ENCODE measurements around the gene DTNBP1. TPM values are rescaled to one million over a fixed set of nuclear protein-coding genes. Genes with fewer than 3 reads are reported as not detected.

DTNBP1 gene
- total RNA-seq, 2 donors from 2014 or later = 11.5 to 30.8 TPM

DNA sequence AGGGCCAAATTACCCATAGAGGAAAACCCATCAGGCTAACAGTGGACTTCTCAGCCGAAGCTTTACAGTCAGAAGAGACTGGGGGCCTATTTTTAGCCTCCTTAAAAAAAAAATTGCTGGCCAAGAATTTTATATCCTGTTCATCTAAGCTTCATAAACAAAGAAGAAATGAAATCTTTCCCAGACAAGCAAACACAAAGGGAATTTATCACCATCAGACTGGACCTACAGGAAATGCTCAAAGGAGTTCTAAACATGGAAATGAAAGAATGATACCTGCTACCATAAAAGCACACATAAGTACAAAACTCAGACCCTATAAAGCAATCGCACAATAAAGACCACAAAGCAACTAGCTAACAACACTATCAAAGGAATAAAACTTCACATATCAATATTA is 19.3 kb downstream of the DTNBP1 start:
- TF ChIP-seq, protein P1, sequence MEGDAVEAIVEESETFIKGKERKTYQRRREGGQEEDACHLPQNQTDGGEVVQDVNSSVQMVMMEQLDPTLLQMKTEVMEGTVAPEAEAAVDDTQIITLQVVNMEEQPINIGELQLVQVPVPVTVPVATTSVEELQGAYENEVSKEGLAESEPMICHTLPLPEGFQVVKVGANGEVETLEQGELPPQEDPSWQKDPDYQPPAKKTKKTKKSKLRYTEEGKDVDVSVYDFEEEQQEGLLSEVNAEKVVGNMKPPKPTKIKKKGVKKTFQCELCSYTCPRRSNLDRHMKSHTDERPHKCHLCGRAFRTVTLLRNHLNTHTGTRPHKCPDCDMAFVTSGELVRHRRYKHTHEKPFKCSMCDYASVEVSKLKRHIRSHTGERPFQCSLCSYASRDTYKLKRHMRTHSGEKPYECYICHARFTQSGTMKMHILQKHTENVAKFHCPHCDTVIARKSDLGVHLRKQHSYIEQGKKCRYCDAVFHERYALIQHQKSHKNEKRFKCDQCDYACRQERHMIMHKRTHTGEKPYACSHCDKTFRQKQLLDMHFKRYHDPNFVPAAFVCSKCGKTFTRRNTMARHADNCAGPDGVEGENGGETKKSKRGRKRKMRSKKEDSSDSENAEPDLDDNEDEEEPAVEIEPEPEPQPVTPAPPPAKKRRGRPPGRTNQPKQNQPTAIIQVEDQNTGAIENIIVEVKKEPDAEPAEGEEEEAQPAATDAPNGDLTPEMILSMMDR (IDR thresholded peaks at IDR 0.05) = no peak
- H3K4me3 ChIP-seq = no peak overlapping the region
- H3K4me1 ChIP-seq (ENCODE audit: control insufficient read depth in 1 of 2, low read depth in 2 of 2) = no peaks in the 10 kb centered on the region
- no peak for ATAC-seq (ENCODE audit: insufficient number of reproducible peaks, low FRiP score, low read depth)
- H3K27me3 ChIP-seq (replicated peaks; ENCODE audit: insufficient read depth) = no peaks in the 10 kb centered on the region
- no peak for DNase-seq (ENCODE audit: low spot score)
- peaks cover 18% of the 10 kb centered on the region for H3K9me3 ChIP-seq
- no peak overlapping the region for H3K27ac ChIP-seq
- H3K36me3 ChIP-seq = peaks cover 3% of the 10 kb centered on the region

DNA sequence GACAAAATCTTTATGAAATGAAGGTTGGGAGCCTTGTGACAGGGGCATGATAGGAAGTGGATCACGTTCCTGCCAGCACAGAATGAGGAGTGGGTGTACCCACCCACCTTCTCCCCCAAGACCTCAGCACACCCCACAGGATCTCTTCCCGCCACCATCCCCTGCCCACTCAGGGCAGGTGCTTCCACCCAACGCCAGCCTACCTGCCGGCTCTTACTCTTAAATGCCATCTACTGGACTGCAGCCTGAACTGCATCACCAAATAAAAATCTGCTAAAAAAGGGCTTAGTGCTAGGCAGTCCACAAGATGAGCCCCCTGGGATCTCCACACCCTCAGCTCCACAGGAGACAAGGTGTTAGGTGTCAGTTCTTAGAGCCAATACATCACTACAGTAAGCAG is 20.6 kb downstream of the DTNBP1 start:
- Histone ChIP-seq H3K4me3 (no peak overlapping the region), H3K9me3 (peaks cover 18% of the 10 kb centered on the region), H3K27me3 (replicated peaks; ENCODE audit: insufficient read depth) (no peaks in the 10 kb centered on the region), H3K36me3 (no peaks in the 10 kb centered on the region), H3K27ac (no peak overlapping the region), H3K4me1 (ENCODE audit: control insufficient read depth in 1 of 2, low read depth in 2 of 2) (no peaks in the 10 kb centered on the region)
- no peak for DNase-seq (ENCODE audit: low spot score)
- no peak for ATAC-seq (ENCODE audit: insufficient number of reproducible peaks, low FRiP score, low read depth)
- TF ChIP-seq, protein P1 (IDR thresholded peaks at IDR 0.05) = no peak

DNA sequence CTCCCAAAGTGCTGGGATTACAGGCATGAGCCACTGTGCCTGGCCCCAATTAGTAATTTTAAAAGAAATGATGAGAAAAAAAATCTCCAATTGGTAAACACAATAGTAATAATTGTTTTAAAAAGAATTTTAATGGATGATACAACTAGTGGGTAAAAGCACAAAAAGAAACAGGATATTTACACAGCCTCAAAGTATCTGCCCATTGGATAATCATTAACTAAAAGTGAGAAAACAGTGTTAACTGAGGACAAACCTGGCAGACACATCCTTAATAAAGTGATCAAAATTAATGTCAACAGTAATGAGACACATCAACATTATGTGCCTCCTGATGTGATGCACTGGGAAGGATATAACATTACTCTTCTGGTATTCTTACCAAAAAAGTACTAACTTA is 24.5 kb downstream of the DTNBP1 start:
- TF ChIP-seq, protein P1 (IDR thresholded peaks at IDR 0.05) = no peak
- Histone ChIP-seq H3K4me3 (no peak overlapping the region), H3K36me3 (no peaks in the 10 kb centered on the region), H3K9me3 (peaks cover 9% of the 10 kb centered on the region), H3K27me3 (replicated peaks; ENCODE audit: insufficient read depth) (no peaks in the 10 kb centered on the region), H3K27ac (no peak overlapping the region), H3K4me1 (ENCODE audit: control insufficient read depth in 1 of 2, low read depth in 2 of 2) (no peaks in the 10 kb centered on the region)
- ATAC-seq (ENCODE audit: insufficient number of reproducible peaks, low FRiP score, low read depth) = no peak
- no peak for DNase-seq (ENCODE audit: low spot score)

DNA sequence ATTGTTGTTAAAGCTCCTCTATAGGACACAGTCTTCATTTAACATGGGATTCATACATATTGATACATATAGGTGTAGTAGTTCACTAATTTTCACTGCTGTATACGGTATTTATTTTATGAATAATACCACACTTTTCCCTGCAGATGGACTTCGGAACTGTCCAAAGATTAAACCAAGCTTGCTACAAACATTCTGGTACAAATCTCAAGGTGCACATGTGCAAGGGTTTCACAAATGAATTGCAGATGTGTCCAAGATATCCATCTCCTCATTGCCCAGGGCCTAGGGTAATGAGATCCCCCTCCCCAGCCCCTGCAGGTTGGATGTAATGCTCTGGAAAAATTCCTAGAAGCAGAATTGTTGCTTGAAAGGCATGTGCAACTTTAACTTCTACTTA is 31.4 kb downstream of the DTNBP1 start:
- peaks cover 4 to 5% of the 10 kb centered on the region in 2 donors for H3K4me1 ChIP-seq (ENCODE audit: control insufficient read depth in 1 of 2, low read depth in 2 of 2)
- TF ChIP-seq, protein P1 (IDR thresholded peaks at IDR 0.05) = no peak
- no peak overlapping the region for H3K4me3 ChIP-seq
- ATAC-seq (ENCODE audit: insufficient number of reproducible peaks, low FRiP score, low read depth) (no peak), DNase-seq (ENCODE audit: low spot score) (no peak)
- no peaks in the 10 kb centered on the region for H3K9me3 ChIP-seq
- H3K27ac ChIP-seq = no peak overlapping the region
- no peaks in the 10 kb centered on the region for H3K27me3 ChIP-seq (replicated peaks; ENCODE audit: insufficient read depth)
- no peaks in the 10 kb centered on the region for H3K36me3 ChIP-seq

DNA sequence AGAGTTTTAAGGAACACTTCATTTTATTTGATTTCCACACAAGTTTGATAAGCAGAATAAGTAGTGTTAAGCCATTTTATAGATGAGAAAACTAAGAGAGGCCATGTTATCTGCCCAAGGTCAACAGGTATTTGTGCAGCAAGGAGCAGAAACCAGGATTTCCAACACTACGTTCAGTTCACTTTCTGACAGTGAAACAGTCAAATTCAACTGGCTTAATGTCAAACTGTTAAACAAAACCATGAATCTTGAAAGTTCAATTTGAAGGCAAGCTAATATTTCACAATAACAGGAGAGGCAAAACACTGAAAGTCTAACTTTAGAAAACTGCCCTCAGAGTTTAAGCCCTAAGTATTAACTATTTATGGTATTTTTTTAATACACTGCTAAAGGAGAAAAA is 32.6 kb downstream of the DTNBP1 start:
- Histone ChIP-seq H3K9me3 (no peaks in the 10 kb centered on the region), H3K27ac (no peak overlapping the region), H3K4me1 (ENCODE audit: control insufficient read depth in 1 of 2, low read depth in 2 of 2) (peaks cover 4 to 5% of the 10 kb centered on the region in 2 donors), H3K36me3 (no peaks in the 10 kb centered on the region), H3K27me3 (replicated peaks; ENCODE audit: insufficient read depth) (no peaks in the 10 kb centered on the region), H3K4me3 (no peak overlapping the region)
- ATAC-seq (ENCODE audit: insufficient number of reproducible peaks, low FRiP score, low read depth) = no peak
- TF ChIP-seq, protein P1 (IDR thresholded peaks at IDR 0.05) = no peak
- no peak for DNase-seq (ENCODE audit: low spot score)
